SK-N-MC (cell line): ENCODE measurements around the gene COL4A1.

Experiments
- EZH2 ChIP-seq: fragments of 200-600 bp; sonication (generic); IDR thresholded peaks from one replicate; pipeline ENCODE4 v1.6.1; 2017; ENCODE audit warnings: antibody characterized with exemption
- POLR2AphosphoS5 ChIP-seq: IDR thresholded peaks from 2 replicates; pipeline ENCODE4 v1.6.1; 2012; ENCODE audit warnings: mild to moderate bottlenecking, low read depth, low read length, borderline replicate concordance

GRCh38 chr13:110305001-110305400, 2.0 kb downstream of the COL4A1 start:
- TF ChIP-seq EZH2 (no peak), POLR2AphosphoS5 (no peak)
